GM18861 (cell line): ENCODE measurements around the gene PPP2R3B.
"Not testable (repeated sequence)": the region's sequence is repeated elsewhere in the genome, so short reads cannot be mapped to it uniquely, and the experiment has no call there.

Source experiments
- ATAC-seq: cut with Tn5 transposase; IDR thresholded peaks from one replicate; pipeline ENCODE4 v1.9.1; 2021; ENCODE audit not compliant: unreplicated experiment

PPP2R3B gene

DNA sequence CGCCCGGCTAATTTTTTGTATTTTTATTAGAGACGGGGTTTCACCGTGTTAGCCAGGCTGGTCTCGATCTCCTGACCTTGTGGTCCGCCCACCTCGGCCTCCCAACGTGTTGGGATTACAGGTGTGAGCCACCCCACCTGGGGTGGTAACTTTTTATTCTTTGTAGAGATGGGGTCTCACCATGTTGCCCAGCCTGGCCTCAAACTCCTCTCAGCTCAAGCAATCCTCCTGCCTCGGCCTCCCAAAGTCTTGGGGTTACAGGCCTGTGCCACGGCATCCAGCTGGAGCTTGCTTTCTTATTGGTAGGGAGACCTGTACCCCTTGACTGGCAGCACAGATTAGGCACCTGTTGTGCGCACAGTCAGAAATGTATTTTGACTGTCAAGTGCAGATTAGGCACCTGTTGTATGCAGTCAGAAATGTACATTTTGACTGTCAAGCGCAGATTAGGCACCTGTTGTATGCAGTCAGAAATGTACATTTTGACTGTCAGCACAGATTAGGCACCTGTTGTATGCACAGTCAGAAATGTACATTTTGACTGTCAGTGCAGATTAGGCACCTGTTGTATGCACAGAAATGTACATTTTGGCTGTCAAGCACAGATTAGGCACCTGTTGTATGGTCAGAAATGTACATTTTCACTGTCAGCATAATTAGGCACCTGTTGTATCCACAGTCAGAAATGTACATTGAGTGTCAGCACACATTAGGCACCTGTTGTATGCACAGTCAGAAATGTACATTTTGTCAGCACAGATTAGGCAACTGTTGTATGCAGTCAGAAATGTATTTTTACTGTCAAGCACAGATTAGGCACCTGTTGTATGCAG is 80.7 kb downstream of the PPP2R3B start:
- not testable (repeated sequence) for ATAC-seq

DNA sequence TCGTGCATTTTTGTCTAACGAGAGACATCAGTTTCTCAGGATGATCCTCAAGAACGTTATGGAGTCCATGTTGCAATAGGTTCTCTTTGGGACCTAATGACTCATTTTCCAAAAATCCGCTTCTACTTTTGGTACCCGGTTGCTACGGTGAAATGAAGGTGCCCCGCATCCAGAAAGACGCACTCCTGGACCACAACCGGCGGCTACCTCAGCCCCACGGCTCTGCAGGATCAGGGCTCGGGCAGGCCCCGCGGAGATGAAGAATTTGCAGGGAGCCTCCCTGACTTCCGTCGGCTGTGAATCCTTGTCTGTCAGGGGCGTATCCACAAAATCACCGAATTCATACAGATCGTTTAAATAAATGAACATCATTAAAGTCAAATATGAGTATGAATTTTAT is 83.7 kb downstream of the PPP2R3B start:
- no peak for ATAC-seq

DNA sequence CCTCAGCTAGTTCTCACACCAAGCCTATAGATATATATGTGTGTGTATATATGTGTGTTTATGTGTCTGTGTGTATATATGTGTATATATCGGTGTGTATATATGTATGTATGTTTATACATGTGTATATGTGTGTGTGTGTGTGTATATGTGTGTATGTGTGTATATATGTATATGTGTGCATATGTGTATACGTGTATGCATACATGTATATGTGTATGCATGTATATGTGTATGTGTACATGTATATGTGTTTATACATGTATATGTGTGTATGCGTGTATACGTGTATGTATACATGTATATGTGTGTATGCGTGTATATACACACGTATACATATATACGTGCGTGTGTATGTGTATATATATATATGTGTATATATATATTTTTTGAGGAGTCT is 86.4 kb downstream of the PPP2R3B start:
- ATAC-seq, result no peak

DNA sequence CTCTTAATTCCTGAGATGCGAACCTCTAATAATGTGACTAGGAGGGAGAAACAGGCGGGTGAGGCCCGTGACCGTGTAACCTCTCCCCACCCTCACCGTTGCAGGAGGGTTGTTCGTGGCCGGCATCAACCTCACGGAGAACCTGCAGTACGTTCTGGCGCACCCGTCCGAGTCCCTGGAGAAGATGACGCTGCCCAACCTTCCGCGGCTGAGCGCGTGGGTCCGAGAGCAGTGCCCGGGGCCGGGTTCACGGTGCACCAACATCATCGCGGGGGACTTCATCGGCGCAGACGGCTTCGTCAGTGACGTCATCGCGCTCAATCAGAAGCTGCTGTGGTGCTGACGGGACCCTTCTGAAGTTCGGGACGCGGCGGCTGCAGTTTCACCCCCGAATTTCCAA is 87.7 kb downstream of the PPP2R3B start:
- no peak for ATAC-seq

DNA sequence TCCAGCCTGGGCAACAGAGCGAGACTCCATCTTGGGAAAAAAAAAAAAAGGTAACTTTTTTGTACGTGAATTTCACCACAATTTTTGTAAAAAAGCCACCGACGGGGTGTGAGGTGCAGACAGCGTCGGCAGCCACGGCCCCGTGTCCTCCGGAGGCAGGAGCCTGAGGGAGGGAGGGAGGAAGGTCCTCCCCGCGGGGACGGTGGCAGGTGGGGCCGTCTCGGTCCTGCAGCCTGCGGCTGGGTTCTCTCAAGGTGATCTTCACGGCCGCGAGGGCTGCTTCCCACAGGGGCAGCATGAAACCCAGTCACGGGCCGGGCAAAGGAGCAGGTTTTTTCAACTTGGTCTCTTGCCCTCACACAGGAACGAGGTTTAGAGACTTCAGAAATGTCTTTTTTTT is 91.6 kb downstream of the PPP2R3B start:
- no peak for ATAC-seq

DNA sequence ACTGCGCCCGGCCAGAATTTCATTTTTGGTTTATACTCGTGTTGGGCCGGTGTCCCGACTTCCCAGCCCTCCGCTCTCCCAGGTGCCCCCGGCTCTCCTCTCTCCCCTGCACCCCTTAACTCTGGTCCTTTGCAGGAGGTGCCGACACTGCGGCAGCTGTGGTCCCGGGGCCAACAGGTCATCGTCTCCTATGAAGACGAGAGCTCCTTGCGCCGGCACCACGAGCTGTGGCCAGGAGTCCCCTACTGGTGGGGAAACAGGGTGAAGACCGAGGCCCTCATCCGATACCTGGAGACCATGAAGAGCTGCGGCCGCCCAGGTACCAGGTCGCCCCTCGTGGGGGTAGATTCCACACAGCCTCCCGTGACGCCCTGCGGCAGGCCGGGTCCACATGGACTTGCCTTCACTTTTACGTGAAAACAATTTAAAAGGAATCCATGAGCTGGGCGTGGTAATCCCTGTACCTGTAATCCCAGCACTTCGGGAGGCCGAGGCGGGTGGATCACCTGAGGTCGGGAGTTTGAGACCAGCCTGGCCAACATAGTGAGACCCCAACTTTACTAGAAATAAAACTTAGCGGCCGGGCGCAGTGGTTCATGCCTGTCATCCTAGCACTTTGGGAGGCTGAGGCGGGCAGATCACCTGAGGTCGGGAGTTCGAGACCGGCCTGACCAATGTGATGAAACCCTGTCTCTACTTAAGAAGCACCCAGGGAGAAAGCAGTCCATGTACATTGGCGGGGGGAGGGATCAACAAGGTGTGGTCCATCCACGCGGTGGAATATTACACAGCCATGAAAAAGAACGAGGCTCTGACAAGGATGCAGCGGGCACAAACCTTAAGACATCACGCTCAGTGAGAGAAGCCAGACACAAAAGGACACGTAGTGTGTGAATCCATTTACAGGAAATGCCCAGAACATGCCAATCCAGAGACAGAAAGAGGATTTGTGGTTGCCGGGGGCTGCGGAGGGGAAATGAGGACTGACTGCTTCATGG is 93.5 kb downstream of the PPP2R3B start:
- no peak for ATAC-seq

DNA sequence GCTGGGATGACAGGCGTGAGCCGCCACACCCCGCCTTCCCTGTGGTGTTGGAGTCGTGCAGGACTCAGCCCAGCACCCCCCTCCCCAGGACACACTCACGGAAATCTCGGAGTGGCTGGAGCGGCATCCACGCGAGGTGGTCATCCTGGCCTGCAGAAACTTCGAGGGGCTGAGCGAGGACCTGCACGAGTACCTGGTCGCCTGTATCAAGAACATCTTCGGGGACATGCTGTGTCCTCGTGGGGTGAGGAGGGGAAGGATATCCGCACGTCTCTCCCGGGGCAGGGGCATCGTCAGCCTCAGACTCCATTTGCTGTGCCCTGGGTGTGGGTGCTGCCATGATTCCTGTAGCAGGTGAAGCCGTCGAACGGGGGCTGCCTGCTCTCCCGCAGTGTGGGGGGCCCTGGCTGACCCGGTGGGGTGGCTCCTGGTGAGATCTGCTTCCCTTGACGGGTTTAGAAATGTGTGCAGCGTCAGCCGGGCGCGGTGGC is 95.3 kb downstream of the PPP2R3B start:
- ATAC-seq, result no peak

DNA sequence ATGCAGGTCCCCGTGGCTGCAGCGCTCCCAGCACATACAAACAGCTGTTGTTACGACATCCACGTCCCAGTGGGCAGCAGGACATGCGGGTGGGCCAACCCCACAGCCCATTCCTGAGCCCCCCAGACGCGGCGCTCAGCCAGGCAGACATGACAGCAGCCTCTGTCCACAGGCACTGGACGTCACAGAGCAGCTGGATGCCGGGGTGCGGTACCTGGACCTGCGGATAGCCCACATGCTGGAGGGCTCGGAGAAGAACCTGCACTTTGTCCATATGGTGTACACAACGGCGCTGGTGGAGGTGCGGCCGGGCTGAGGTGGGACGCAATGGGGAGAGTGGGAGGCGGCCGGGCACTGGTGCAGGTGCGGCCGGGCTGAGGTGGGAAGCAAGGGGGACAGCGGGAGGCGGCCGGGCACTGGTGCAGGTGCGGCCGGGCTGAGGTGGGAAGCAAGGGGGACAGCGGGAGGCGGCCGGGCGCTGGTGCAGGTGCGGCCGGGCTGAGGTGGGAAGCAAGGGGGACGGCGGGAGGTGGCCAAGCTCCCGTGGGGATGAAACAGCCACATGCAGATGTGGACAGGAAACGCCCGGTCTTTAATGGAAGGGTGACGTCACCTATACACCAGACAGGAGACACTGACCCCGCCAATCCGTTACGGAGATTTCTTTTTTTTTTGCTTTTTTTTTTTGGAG is 96.1 kb downstream of the PPP2R3B start:
- no peak for ATAC-seq

DNA sequence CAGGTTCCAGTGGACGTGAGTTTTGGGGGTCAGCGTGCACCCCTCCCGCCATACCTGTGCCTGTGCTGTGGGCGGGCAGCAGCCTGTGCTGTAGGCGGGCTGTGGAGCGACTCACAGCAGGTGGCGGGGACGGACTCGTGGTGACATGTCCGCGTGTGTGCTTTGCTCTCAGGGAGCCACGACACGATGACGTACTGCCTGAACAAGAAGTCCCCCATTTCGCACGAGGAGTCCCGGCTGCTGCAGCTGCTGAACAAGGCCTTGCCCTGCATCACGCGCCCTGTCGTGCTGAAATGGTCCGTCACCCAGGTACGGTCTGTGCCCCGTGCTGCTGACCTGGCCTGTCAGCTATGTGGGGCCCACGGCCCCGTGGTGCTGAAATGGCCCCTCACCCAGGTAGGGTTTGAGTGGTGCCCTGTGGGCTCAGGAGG is 98.1 kb downstream of the PPP2R3B start:
- ATAC-seq, result no peak

DNA sequence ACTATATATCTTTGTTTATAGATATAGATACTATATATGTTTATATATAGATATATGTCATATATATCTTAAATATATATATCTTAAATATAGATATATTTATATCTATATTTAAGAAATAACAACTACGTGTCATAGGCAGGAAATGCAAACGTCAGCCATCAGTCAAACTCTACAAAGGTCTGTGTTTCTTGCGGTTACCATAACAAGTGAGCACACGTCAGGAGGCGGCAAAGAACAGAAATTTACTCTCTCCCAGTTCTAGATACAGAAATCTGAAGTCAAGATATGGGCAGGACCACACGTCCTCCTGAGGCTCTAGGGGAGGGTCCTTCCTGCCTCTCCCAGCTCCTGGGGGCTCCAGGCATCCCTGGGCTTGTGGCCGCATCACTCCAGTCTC is 99.0 kb downstream of the PPP2R3B start:
- ATAC-seq, result no peak

DNA sequence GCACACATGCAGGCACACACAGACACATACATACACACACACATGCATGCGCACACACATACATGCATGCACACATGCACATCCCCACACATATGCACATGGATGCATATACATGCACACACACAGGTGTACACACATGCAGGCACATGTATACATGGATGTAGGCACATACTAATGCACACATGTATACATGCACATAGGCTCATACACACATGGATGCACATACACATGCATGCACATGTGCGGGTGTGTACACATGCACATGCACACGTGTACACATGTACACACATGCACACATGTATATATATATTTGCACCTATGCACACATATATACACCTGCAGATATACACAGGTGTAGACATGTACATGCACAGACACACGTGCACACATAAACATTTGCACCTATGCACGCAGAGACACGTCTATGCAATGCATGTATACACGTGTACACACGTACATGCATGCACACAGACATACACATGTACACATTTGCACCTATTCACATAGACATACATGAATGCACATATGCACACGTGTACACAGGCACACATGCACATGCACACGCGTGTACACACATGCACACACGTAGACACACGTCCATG is 101.5 kb downstream of the PPP2R3B start:
- no peak for ATAC-seq
